Measurements from ENCODE around the gene TMEM63A. TPM values are rescaled to one million over a fixed set of nuclear protein-coding genes. Genes with fewer than 3 reads are reported as not detected.
"Not testable (repeated sequence)": the region's sequence is repeated elsewhere in the genome, so short reads cannot be mapped to it uniquely, and the experiment has no call there.

TMEM63A gene
- total RNA-seq, 1 experiment from 2014 or later = 7.4 TPM

DNA sequence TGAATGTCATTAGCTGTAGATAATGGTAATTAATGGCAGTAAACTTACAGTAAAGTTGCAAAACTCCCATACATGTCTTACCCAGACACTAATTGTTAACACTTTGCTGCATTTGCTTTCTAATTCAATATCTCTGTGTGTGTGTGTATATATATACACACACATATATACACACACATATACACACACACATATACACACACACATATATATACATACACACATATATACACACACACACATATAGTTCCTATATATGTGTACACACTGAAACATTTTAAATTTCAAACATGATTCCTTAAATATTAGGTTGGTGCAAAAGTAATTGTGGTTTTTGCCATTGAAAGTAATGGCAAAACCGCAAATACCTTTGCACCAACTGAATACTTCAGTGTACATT lies 75.9 kb downstream of the TMEM63A start:
- in situ Hi-C loops (cut with HindIII; ENCODE audit: low pct_unique_long_range_greater_than_20kb, low sequenced_read_pairs) = no loop called here

DNA sequence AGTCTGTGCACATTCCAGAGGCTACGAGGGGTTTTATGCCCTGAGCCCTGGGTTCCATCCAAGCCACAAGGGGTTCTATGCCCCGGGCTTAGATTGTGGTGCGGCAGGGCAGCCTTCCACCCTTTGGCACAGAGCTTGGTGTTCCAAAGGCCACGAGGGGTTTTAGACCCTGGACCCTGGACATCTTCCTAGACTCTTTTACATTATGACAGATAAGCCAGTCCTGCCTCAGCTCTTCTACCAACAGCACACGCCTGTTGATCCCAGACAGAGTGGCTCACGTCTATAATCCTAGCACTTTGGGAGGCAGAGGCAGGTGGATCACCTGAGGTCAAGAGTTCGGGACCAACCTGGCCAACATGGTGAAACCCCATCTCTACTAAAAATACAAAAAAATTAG lies 81.0 kb downstream of the TMEM63A start:
- in situ Hi-C loops (cut with HindIII; ENCODE audit: low pct_unique_long_range_greater_than_20kb, low sequenced_read_pairs); DNase-seq (ENCODE audit: low read depth, low spot score): not testable (repeated sequence)

More for the DNA sequence above, 75.9 kb downstream of the TMEM63A start:
- no peak for DNase-seq (ENCODE audit: low read depth, low spot score)

DNA sequence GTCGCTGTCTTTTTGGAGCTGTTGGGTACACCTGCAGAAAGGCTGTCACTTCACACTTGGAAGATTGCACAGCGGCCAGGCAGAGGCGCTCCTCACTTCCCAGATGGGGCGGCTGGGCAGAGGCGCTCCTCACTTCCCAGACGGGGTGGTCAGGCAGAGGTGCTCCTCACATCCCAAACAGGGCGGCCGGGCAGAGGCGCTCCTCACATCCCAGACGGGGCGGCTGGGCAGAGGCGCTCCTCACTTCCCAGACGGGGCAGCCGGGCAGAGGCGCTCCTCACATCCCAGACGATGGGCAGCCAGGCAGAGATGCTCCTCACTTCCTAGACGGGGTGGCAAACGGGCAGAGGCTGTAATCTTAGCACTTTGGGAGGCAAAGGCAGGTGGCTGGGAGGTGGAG lies 86.1 kb downstream of the TMEM63A start:
- DNase-seq (ENCODE audit: low read depth, low spot score); in situ Hi-C loops (cut with HindIII; ENCODE audit: low pct_unique_long_range_greater_than_20kb, low sequenced_read_pairs): not testable (repeated sequence)

Other genes starting within 250 kb of the TMEM63A start
- gene ENAH, start 229.3 kb downstream of the TMEM63A start, total RNA-seq (2014; rRNA removed; shearing (Covaris generic)) = 113 TPM in 2 replicates
- gene SRP9, start 104.6 kb downstream of the TMEM63A start, total RNA-seq (2014; rRNA removed; shearing (Covaris generic)) = 251 and 258 TPM in 2 replicates
- 20.7 and 21.8 TPM in 2 replicates for gene EPHX1, start 72.3 kb downstream of the TMEM63A start, total RNA-seq (2014; rRNA removed; shearing (Covaris generic))
- not detected in 2 replicates for gene LEFTY1, start 6.8 kb upstream of the TMEM63A start, total RNA-seq (2014; rRNA removed; shearing (Covaris generic))
- gene PYCR2, start 41.9 kb upstream of the TMEM63A start, total RNA-seq (2014; rRNA removed; shearing (Covaris generic)) = 40.8 and 46.2 TPM in 2 replicates
- not detected in 2 replicates for gene LEFTY2, start 58.8 kb upstream of the TMEM63A start, total RNA-seq (2014; rRNA removed; shearing (Covaris generic))
- 31.2 and 32.0 TPM in 2 replicates for gene SDE2, start 117.0 kb upstream of the TMEM63A start, total RNA-seq (2014; rRNA removed; shearing (Covaris generic))
- 217 and 228 TPM in 2 replicates for gene H3-3A, start 180.3 kb upstream of the TMEM63A start, total RNA-seq (2014; rRNA removed; shearing (Covaris generic))

Measured in SK-MEL-5 (cell line).